Breast epithelium (tissue), 4 donors: ENCODE results near the gene FOXN3. TPM values are rescaled to one million over a fixed set of nuclear protein-coding genes. Genes with fewer than 3 reads are reported as not detected.
"Not testable (repeated sequence)": the region's sequence is repeated elsewhere in the genome, so short reads cannot be mapped to it uniquely, and the experiment has no call there.

Source experiments
- DNase-seq, 2 donors: peaks; one replicate each; pipeline ENCODE4 v3.0.0-alpha.2; 2019; ENCODE audit warnings: low spot score in 2 of 2
- H3K27ac ChIP-seq, 2 donors: fragments of 200-600 bp; sonication (generic) in 1 of 2; one replicate each; pipeline ENCODE4 v1.5.1; 2016 to 2019; ENCODE audit warnings: mild to moderate bottlenecking in 1 of 2
- H3K27me3 ChIP-seq, 2 donors: fragments of 200-600 bp; sonication (generic) in 1 of 2; one replicate each; pipeline versions ENCODE4 v1.5.1 to v1.6.0; 2017 to 2019; ENCODE audit warnings: control low read depth in 1 of 2, mild to moderate bottlenecking in 1 of 2
- H3K36me3 ChIP-seq: fragments of 200-600 bp; one replicate; pipeline ENCODE4 v1.5.1; 2019
- H3K4me1 ChIP-seq, 2 donors: fragments of 200-600 bp; sonication (generic); one replicate each; pipeline ENCODE4 v1.5.1; 2016 to 2019; ENCODE audit warnings: control low read depth in 1 of 2
- H3K4me3 ChIP-seq, 3 donors: fragments of 200-600 bp; sonication (generic); 1 replicate in 2 of 3; 2 replicates in 1 of 3; pipeline ENCODE4 v1.5.1; 2016 to 2019; ENCODE audit warnings: mild to moderate bottlenecking in 3 of 3, moderate library complexity in 2 of 3
- H3K9me3 ChIP-seq, 2 donors: fragments of 200-600 bp; sonication (generic) in 1 of 2; one replicate each; pipeline ENCODE4 v1.5.1; 2016 to 2019; ENCODE audit warnings: control low read depth in 1 of 2
- CTCF ChIP-seq, 3 donors: fragments of 450-650 bp; IDR thresholded peaks; one replicate each; pipeline ENCODE4 v1.5.1; 2016 to 2017; ENCODE audit warnings: antibody characterized with exemption in 3 of 3, mild to moderate bottlenecking in 3 of 3, moderate library complexity in 3 of 3
- POLR2A ChIP-seq: fragments of 450-650 bp; IDR thresholded peaks from one replicate; pipeline ENCODE4 v1.6.1; 2016; ENCODE audit warnings: antibody characterized with exemption, mild to moderate bottlenecking, moderate library complexity
- POLR2AphosphoS5 ChIP-seq, 3 donors: sonication (generic); formaldehyde crosslinking; IDR thresholded peaks; one replicate each; pipeline ENCODE4 v1.6.1; 2017; ENCODE audit warnings: antibody characterized with exemption in 3 of 3
- intact Hi-C: fragments of 100-400 bp; cut with DNase I; formaldehyde crosslinking; loops from one replicate; pipeline ENCODE4 v1.15.1; 2023; ENCODE audit warnings: low total_unique reads
- total RNA-seq, 3 donors: library from RNA; depleted of rRNA; stranded (reverse); fragments of >200 nt; gene quantifications; one replicate each; pipeline ENCODE4 v1.1.0, GENCODE V29; 2016

Gene FOXN3
- total RNA-seq, 3 donors from 2014 or later, result 70.7 to 180 (median 80.3) TPM

GRCh38 chr14:89201645-89202044 lies 215.4 kb downstream of the FOXN3 start:
- Histone ChIP-seq H3K27me3 (no peaks in the 10 kb centered on the region), H3K36me3 (no peaks in the 10 kb centered on the region), H3K4me3 (no peak overlapping the region), H3K9me3 (no peaks in the 10 kb centered on the region), H3K27ac (no peak overlapping the region), H3K4me1 (no peaks in the 10 kb centered on the region)
- TF ChIP-seq POLR2A (no peak), CTCF (IDR thresholded peaks at IDR 0.05) (no peak), POLR2AphosphoS5 (IDR thresholded peaks at IDR 0.05) (no peak)
- intact Hi-C loops, result no loop called here
- DNase-seq, result no peak

GRCh38 chr14:89199357-89199756 lies 217.7 kb downstream of the FOXN3 start:
- H3K4me3 ChIP-seq, DNase-seq, H3K36me3 ChIP-seq, H3K4me1 ChIP-seq, intact Hi-C loops, H3K27ac ChIP-seq, H3K9me3 ChIP-seq, H3K27me3 ChIP-seq: not testable (repeated sequence)

GRCh38 chr14:89198544-89199329 lies 218.3 kb downstream of the FOXN3 start:
- H3K4me1 ChIP-seq, result no peaks in the 10 kb centered on the region
- intact Hi-C loops, result no loop called here
- no peak overlapping the region for H3K4me3 ChIP-seq
- H3K27me3 ChIP-seq, result no peaks in the 10 kb centered on the region
- H3K36me3 ChIP-seq, result no peaks in the 10 kb centered on the region
- no peaks in the 10 kb centered on the region for H3K9me3 ChIP-seq
- no peak overlapping the region for H3K27ac ChIP-seq
- TF ChIP-seq POLR2A (no peak), CTCF (IDR thresholded peaks at IDR 0.05) (no peak), POLR2AphosphoS5 (IDR thresholded peaks at IDR 0.05) (no peak)
- DNase-seq, result no peak

- no peak overlapping the region for H3K27ac ChIP-seq
- H3K4me1 ChIP-seq, result no peaks in the 10 kb centered on the region
- intact Hi-C loops, result no loop called here
- H3K27me3 ChIP-seq, result no peaks in the 10 kb centered on the region
- no peaks in the 10 kb centered on the region for H3K36me3 ChIP-seq
- no peak for DNase-seq
- TF ChIP-seq POLR2AphosphoS5 (IDR thresholded peaks at IDR 0.05), result no peak
- no peak for TF ChIP-seq POLR2A
- TF ChIP-seq CTCF (IDR thresholded peaks at IDR 0.05), result no peak
- H3K4me3 ChIP-seq, result no peak overlapping the region
- H3K9me3 ChIP-seq, result no peaks in the 10 kb centered on the region
These were observed 219.4 kb downstream of the FOXN3 start for GRCh38 chr14:89197623-89198022.

GRCh38 chr14:89196545-89196944 lies 220.5 kb downstream of the FOXN3 start:
- H3K4me3 ChIP-seq, result no peak overlapping the region
- DNase-seq, result no peak
- no peaks in the 10 kb centered on the region for H3K9me3 ChIP-seq
- H3K27ac ChIP-seq, result no peak overlapping the region
- intact Hi-C loops, result no loop called here
- no peaks in the 10 kb centered on the region for H3K36me3 ChIP-seq
- H3K27me3 ChIP-seq, result no peaks in the 10 kb centered on the region
- TF ChIP-seq POLR2AphosphoS5 (IDR thresholded peaks at IDR 0.05), result no peak
- no peak for TF ChIP-seq POLR2A
- no peak for TF ChIP-seq CTCF (IDR thresholded peaks at IDR 0.05)
- H3K4me1 ChIP-seq, result no peaks in the 10 kb centered on the region
